Measurements from ENCODE around the gene BSPRY. TPM values are rescaled to one million over a fixed set of nuclear protein-coding genes. Genes with fewer than 3 reads are reported as not detected.

BSPRY gene
- total and polyA plus RNA-seq, 7 experiments from 2014 or later, result 0.13 to 9.6 (median 0.48) TPM; not detected in 2

GRCh38 chr9:113355040-113355596, 5.8 kb downstream of the BSPRY start:
- Mint-ChIP-seq H3K27ac (no peak overlapping the region), H3K9me3 (peaks cover 0 to 2% (median 0%) of the 10 kb centered on the region in 11 donors), H3K36me3 (peaks cover 0 to 9% (median 0%) of the 10 kb centered on the region in 5 donors), H3K4me1 (peaks cover 9 to 24% (median 14%) of the 10 kb centered on the region in 7 donors), H3K27me3 (peaks cover 0 to 35% (median 25%) of the 10 kb centered on the region in 5 donors), H3K4me3 (no peak overlapping the region)
- ChIA-PET POLR2A (no interaction called here), CTCF (no interaction called here)
- Histone ChIP-seq H3K4me1 (ENCODE audit: control insufficient read depth in 2 of 2, insufficient read depth in 2 of 2, low read length in 2 of 2) (peaks cover 5 to 11% of the 10 kb centered on the region in 2 donors), H3K4me3 (ENCODE audit: low read length) (no peak overlapping the region), H3K36me3 (ENCODE audit: control insufficient read depth in 2 of 3, insufficient read depth in 3 of 3, low read length in 3 of 3) (no peaks in the 10 kb centered on the region), H3K9me3 (ENCODE audit: control insufficient read depth in 2 of 3, low read length in 3 of 3) (no peaks in the 10 kb centered on the region), H3K27me3 (ENCODE audit: control insufficient read depth in 2 of 2, insufficient read depth in 2 of 2, low read length in 2 of 2) (peaks cover 0 to 2% of the 10 kb centered on the region in 2 donors), H3K27ac (ENCODE audit: low read depth, low read length) (no peak overlapping the region)
- ATAC-seq (no peak), DNase-seq (no peak)
- intact Hi-C loops (cut with micrococcal nuclease), result no loop called here

DNA sequence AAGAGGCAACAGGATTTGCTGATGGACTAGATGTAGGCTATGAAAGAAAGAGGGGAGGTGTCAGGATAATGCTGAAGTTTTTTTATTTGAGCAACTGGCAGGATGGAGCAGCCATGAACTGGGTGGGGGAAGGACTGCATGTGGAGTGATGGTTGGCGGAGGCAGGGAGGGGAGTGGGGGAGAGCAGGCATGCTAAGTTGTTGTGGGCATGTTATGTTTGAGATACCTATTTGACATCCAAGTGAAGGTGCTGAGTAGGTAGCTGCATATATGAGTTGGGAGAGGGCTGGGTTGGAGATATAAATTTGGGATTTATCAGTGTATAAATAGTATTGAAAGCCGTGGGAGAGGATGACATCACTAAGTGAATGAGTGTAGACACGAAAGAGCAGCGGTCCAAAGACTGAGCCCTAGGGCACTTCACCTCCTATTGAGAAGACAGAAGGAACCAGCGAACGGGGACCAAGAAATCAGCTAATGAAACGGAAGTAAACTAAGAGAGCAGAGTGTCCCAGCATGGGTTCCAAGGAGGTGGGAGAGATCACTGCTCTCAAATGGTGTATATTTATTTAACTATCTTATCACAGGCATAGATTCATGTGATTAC, 7.4 kb downstream of the BSPRY start:
- Mint-ChIP-seq H3K27me3 (peaks cover 0 to 20% (median 17%) of the 10 kb centered on the region in 5 donors), H3K4me3 (no peak overlapping the region), H3K4me1 (peaks cover 0 to 10% (median 0%) of the 10 kb centered on the region in 7 donors), H3K27ac (no peak overlapping the region), H3K9me3 (no peaks in the 10 kb centered on the region), H3K36me3 (peaks cover 0 to 12% (median 0%) of the 10 kb centered on the region in 5 donors)
- no peaks in the 10 kb centered on the region for H3K4me1 ChIP-seq (ENCODE audit: control insufficient read depth in 2 of 2, insufficient read depth in 2 of 2, low read length in 2 of 2)
- ChIA-PET CTCF (no interaction called here), POLR2A (no interaction called here)
- H3K36me3 ChIP-seq (ENCODE audit: control insufficient read depth in 2 of 3, insufficient read depth in 3 of 3, low read length in 3 of 3), result no peaks in the 10 kb centered on the region
- no peak overlapping the region for H3K27ac ChIP-seq (ENCODE audit: low read depth, low read length)
- DNase-seq (no peak), ATAC-seq (no peak)
- H3K27me3 ChIP-seq (ENCODE audit: control insufficient read depth in 2 of 2, insufficient read depth in 2 of 2, low read length in 2 of 2), result no peaks in the 10 kb centered on the region
- no peak overlapping the region for H3K4me3 ChIP-seq (ENCODE audit: low read length)
- no peaks in the 10 kb centered on the region for H3K9me3 ChIP-seq (ENCODE audit: control insufficient read depth in 2 of 3, low read length in 3 of 3)
- intact Hi-C loops (cut with micrococcal nuclease), result no loop called here

DNA sequence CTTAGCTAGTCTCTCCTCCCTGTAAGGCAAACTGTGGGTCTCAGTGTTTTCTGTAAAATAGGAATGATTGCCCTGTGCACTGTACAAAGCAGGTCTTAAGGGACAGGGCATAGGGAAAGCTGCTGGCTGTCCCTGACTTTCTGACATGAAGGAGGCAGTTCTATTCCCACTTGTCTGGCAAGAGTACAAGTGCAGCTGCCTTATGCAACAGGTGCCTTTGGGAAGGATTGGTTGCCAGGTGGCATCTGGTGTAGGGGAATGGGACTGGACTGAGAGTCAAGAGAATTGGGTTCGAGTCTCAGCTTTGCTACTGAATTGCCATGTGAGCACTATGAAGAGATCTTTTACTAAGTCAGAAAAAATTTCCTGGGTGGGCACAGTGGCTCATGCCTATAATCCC, 10.0 kb downstream of the BSPRY start:
- ATAC-seq, result no peak
- intact Hi-C loops (cut with micrococcal nuclease), result no loop called here
- H3K27ac ChIP-seq (ENCODE audit: low read depth, low read length), result no peak overlapping the region
- no peaks in the 10 kb centered on the region for H3K9me3 Mint-ChIP-seq
- POLR2A ChIA-PET, result no interaction called here
- H3K9me3 ChIP-seq (ENCODE audit: control insufficient read depth in 2 of 3, low read length in 3 of 3), result no peaks in the 10 kb centered on the region
- H3K36me3 ChIP-seq (ENCODE audit: control insufficient read depth in 2 of 3, insufficient read depth in 3 of 3, low read length in 3 of 3), result no peaks in the 10 kb centered on the region
- no peak overlapping the region for H3K4me3 Mint-ChIP-seq
- no peak for DNase-seq
- no peaks in the 10 kb centered on the region for H3K27me3 ChIP-seq (ENCODE audit: control insufficient read depth in 2 of 2, insufficient read depth in 2 of 2, low read length in 2 of 2)
- CTCF ChIA-PET, result interaction anchor here (0.9 kb wide), 1 partner anchor 9 kb away, joined by 3 read pairs; no protein-coding TSS in a partner anchor
- H3K4me3 ChIP-seq (ENCODE audit: low read length), result no peak overlapping the region
- H3K27ac Mint-ChIP-seq, result no peak overlapping the region
- peaks cover 0 to 3% (median 0%) of the 10 kb centered on the region in 7 donors for H3K4me1 Mint-ChIP-seq
- peaks cover 0 to 10% (median 0%) of the 10 kb centered on the region in 5 donors for H3K36me3 Mint-ChIP-seq
- H3K27me3 Mint-ChIP-seq, result peaks cover 0 to 4% (median 0%) of the 10 kb centered on the region in 5 donors
- no peaks in the 10 kb centered on the region for H3K4me1 ChIP-seq (ENCODE audit: control insufficient read depth in 2 of 2, insufficient read depth in 2 of 2, low read length in 2 of 2)

GRCh38 chr9:113360242-113360842, 11.0 kb downstream of the BSPRY start:
- H3K4me3 ChIP-seq (ENCODE audit: low read length), result no peak overlapping the region
- H3K27ac Mint-ChIP-seq, result no peak overlapping the region
- ATAC-seq (no peak), DNase-seq (no peak)
- H3K4me1 Mint-ChIP-seq, result peaks cover 0 to 3% (median 0%) of the 10 kb centered on the region in 7 donors
- intact Hi-C loops (cut with micrococcal nuclease), result no loop called here
- peaks cover 0 to 4% (median 0%) of the 10 kb centered on the region in 5 donors for H3K27me3 Mint-ChIP-seq
- no peaks in the 10 kb centered on the region for H3K9me3 Mint-ChIP-seq
- no peaks in the 10 kb centered on the region for H3K36me3 ChIP-seq (ENCODE audit: control insufficient read depth in 2 of 3, insufficient read depth in 3 of 3, low read length in 3 of 3)
- H3K4me3 Mint-ChIP-seq, result no peak overlapping the region
- no peaks in the 10 kb centered on the region for H3K27me3 ChIP-seq (ENCODE audit: control insufficient read depth in 2 of 2, insufficient read depth in 2 of 2, low read length in 2 of 2)
- H3K36me3 Mint-ChIP-seq, result peaks cover 0 to 10% (median 0%) of the 10 kb centered on the region in 5 donors
- no peaks in the 10 kb centered on the region for H3K9me3 ChIP-seq (ENCODE audit: control insufficient read depth in 2 of 3, low read length in 3 of 3)
- ChIA-PET CTCF (no interaction called here), POLR2A (no interaction called here)
- H3K4me1 ChIP-seq (ENCODE audit: control insufficient read depth in 2 of 2, insufficient read depth in 2 of 2, low read length in 2 of 2), result no peaks in the 10 kb centered on the region
- no peak overlapping the region for H3K27ac ChIP-seq (ENCODE audit: low read depth, low read length)

GRCh38 chr9:113361304-113362018, 12.1 kb downstream of the BSPRY start:
- ChIA-PET CTCF (no interaction called here), POLR2A (no interaction called here)
- no peak overlapping the region for H3K4me3 ChIP-seq (ENCODE audit: low read length)
- Mint-ChIP-seq H3K9me3 (no peaks in the 10 kb centered on the region), H3K36me3 (peaks cover 0 to 11% (median 0%) of the 10 kb centered on the region in 5 donors), H3K4me1 (peaks cover 0 to 3% (median 0%) of the 10 kb centered on the region in 7 donors), H3K27me3 (peaks cover 0 to 4% (median 0%) of the 10 kb centered on the region in 5 donors), H3K4me3 (no peak overlapping the region), H3K27ac (no peak overlapping the region)
- no peaks in the 10 kb centered on the region for H3K36me3 ChIP-seq (ENCODE audit: control insufficient read depth in 2 of 3, insufficient read depth in 3 of 3, low read length in 3 of 3)
- DNase-seq, result no peak
- intact Hi-C loops (cut with micrococcal nuclease), result no loop called here
- no peak for ATAC-seq
- H3K27ac ChIP-seq (ENCODE audit: low read depth, low read length), result no peak overlapping the region
- no peaks in the 10 kb centered on the region for H3K4me1 ChIP-seq (ENCODE audit: control insufficient read depth in 2 of 2, insufficient read depth in 2 of 2, low read length in 2 of 2)
- H3K9me3 ChIP-seq (ENCODE audit: control insufficient read depth in 2 of 3, low read length in 3 of 3), result no peaks in the 10 kb centered on the region
- H3K27me3 ChIP-seq (ENCODE audit: control insufficient read depth in 2 of 2, insufficient read depth in 2 of 2, low read length in 2 of 2), result no peaks in the 10 kb centered on the region

DNA sequence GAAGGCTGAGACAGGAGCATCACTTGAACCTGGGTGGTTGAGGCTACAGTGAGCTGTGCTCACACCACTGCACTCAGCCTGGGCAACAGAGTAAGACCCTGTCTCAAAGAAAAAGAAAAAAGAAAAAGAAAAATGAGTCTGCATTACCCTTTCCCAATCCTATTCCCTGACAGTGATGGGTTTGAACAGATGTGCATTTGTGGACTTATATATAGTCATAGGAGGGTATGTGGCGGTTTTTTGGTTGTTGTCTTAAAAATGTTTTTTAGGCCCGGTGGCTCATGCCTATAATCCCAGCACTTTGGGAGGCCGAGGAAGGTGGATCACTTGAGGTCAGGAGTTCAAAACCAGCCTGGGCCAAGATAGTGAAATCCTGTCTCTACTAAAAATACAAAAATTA, 14.0 kb downstream of the BSPRY start:
- H3K27me3 Mint-ChIP-seq, result no peaks in the 10 kb centered on the region
- Histone ChIP-seq H3K27ac (ENCODE audit: low read depth, low read length) (no peak overlapping the region), H3K36me3 (ENCODE audit: control insufficient read depth in 2 of 3, insufficient read depth in 3 of 3, low read length in 3 of 3) (no peaks in the 10 kb centered on the region), H3K4me1 (ENCODE audit: control insufficient read depth in 2 of 2, insufficient read depth in 2 of 2, low read length in 2 of 2) (no peaks in the 10 kb centered on the region), H3K9me3 (ENCODE audit: control insufficient read depth in 2 of 3, low read length in 3 of 3) (no peaks in the 10 kb centered on the region), H3K4me3 (ENCODE audit: low read length) (no peak overlapping the region), H3K27me3 (ENCODE audit: control insufficient read depth in 2 of 2, insufficient read depth in 2 of 2, low read length in 2 of 2) (no peaks in the 10 kb centered on the region)
- CTCF ChIA-PET, result no interaction called here
- DNase-seq (no peak), ATAC-seq (no peak)
- no peak overlapping the region for H3K4me3 Mint-ChIP-seq
- H3K9me3 Mint-ChIP-seq, result no peaks in the 10 kb centered on the region
- peaks cover 0 to 3% (median 0%) of the 10 kb centered on the region in 7 donors for H3K4me1 Mint-ChIP-seq
- no peak overlapping the region for H3K27ac Mint-ChIP-seq
- intact Hi-C loops (cut with micrococcal nuclease), result no loop called here
- POLR2A ChIA-PET, result no interaction called here
- H3K36me3 Mint-ChIP-seq, result peaks cover 0 to 5% (median 0%) of the 10 kb centered on the region in 5 donors

Measured in naive thymus-derived CD4-positive, alpha-beta T cell (primary cell).